OCI-LY7 (cell line): ENCODE measurements around the gene ANAPC16. TPM values are rescaled to one million over a fixed set of nuclear protein-coding genes. Genes with fewer than 3 reads are reported as not detected.
"Not testable (repeated sequence)": the region's sequence is repeated elsewhere in the genome, so short reads cannot be mapped to it uniquely, and the experiment has no call there.

Experiments used
- BruUV-seq: library from RNA; stranded (reverse); fragments of 400-500 nt; replicated peaks from 2 replicates; lab custom pipeline; 2021; lab: Mats Ljungman, UMichigan
- CTCF ChIA-PET: fragments of 300-600 bp; sonication (Branson Sonifier 250); formaldehyde crosslinking; loops from one replicate; lab custom pipeline; 2022; ENCODE audit warnings: antibody characterized with exemption; ENCODE audit not compliant: unreplicated experiment; lab: Charles Lee
- POLR2A ChIA-PET: fragments of 300-600 bp; sonication (Branson Sonifier 250); formaldehyde crosslinking; loops from one replicate; lab custom pipeline; 2022; ENCODE audit warnings: antibody characterized with exemption; lab: Charles Lee
- DNase-seq: peaks from one replicate; pipeline ENCODE4 v3.0.0-alpha.2; 2015; ENCODE audit warnings: low spot score
- H2AFZ ChIP-seq: fragments of 200-600 bp; sonication (generic), shearing (Covaris generic); 2 replicates; pipeline ENCODE4 v1.6.1; 2014; ENCODE audit warnings: mild to moderate bottlenecking, antibody characterized with exemption, low read length, moderate library complexity
- H3K27ac ChIP-seq: fragments of 200-600 bp; sonication (generic); 2 replicates; pipeline ENCODE4 v1.5.1; 2014; ENCODE audit warnings: mixed run types, low read depth, mild to moderate bottlenecking, moderate library complexity, low read length, inconsistent platforms; ENCODE audit not compliant: poor library complexity, severe bottlenecking
- H3K36me3 ChIP-seq: fragments of 200-600 bp; sonication (generic); 2 replicates; pipeline ENCODE4 v1.6.1; 2014; ENCODE audit warnings: mild to moderate bottlenecking, antibody characterized with exemption, low read length, moderate library complexity, mixed read lengths; ENCODE audit not compliant: insufficient read depth
- H3K4me1 ChIP-seq: fragments of 200-600 bp; sonication (generic); 2 replicates; pipeline ENCODE4 v1.5.1; 2014; ENCODE audit warnings: mild to moderate bottlenecking, low read length; ENCODE audit not compliant: insufficient read depth, poor library complexity, severe bottlenecking
- H3K4me2 ChIP-seq: fragments of 200-600 bp; sonication (generic); 2 replicates; pipeline ENCODE4 v1.6.1; 2014; ENCODE audit warnings: mild to moderate bottlenecking, low read length
- H3K4me3 ChIP-seq: fragments of 200-600 bp; sonication (generic); 2 replicates; pipeline ENCODE4 v1.5.1; 2014; ENCODE audit warnings: mild to moderate bottlenecking, low read depth, low read length; ENCODE audit not compliant: poor library complexity, severe bottlenecking
- H3K79me2 ChIP-seq: fragments of 200-600 bp; sonication (generic); 2 replicates; pipeline ENCODE4 v1.6.1; 2016; ENCODE audit warnings: low read depth, mild to moderate bottlenecking, low read length, moderate library complexity, mixed read lengths; ENCODE audit not compliant: insufficient read depth
- H3K9me2 ChIP-seq: fragments of 200-600 bp; sonication (generic); 2 replicates; pipeline ENCODE4 v1.6.1; 2016; ENCODE audit warnings: mild to moderate bottlenecking, low read length, mixed read lengths; ENCODE audit not compliant: insufficient read depth
- H3K9me3 ChIP-seq: fragments of 200-600 bp; sonication (generic); 2 replicates; pipeline ENCODE4 v1.6.1; 2014; ENCODE audit warnings: mild to moderate bottlenecking, mixed run types, low read length, mixed read lengths
- H4K20me1 ChIP-seq: fragments of 200-600 bp; sonication (generic); 2 replicates; pipeline ENCODE4 v1.6.1; 2014; ENCODE audit warnings: mild to moderate bottlenecking, antibody characterized with exemption, low read length, moderate library complexity, mixed read lengths; ENCODE audit not compliant: insufficient read depth
- EZH2phosphoT487 ChIP-seq: fragments of 200-600 bp; sonication (generic); IDR thresholded peaks from 2 replicates; pipeline ENCODE4 v1.6.1; 2018; ENCODE audit warnings: low read depth, borderline replicate concordance, mild to moderate bottlenecking, mixed run types, antibody characterized with exemption, low read length, moderate library complexity, mixed read lengths
- intact Hi-C: fragments of 100-400 bp; cut with micrococcal nuclease; formaldehyde crosslinking; loops from one replicate; pipeline ENCODE4 v1.10.0; 2022; ENCODE audit not compliant: unreplicated experiment
- total RNA-seq, 2 experiments: library from RNA; depleted of rRNA in 1 of 2; stranded (reverse); fragments of >200 nt in 1 of 2; shearing (Covaris generic) in 1 of 2; gene quantifications; 2 replicates each; pipeline ENCODE4 v1.2.3, GENCODE V29; 2014 to 2022
- TF ChIP-seq, protein P1 (sequence below): fragments of 200-600 bp; sonication (generic); conservative IDR thresholded peaks from 2 replicates; pipeline ENCODE4 v1.5.1; 2014; ENCODE audit warnings: mild to moderate bottlenecking, antibody characterized with exemption, low read length, moderate library complexity, mixed read lengths

ANAPC16 gene
- total RNA-seq, 2 experiments from 2014 or later = 68.0 to 92.8 TPM

DNA sequence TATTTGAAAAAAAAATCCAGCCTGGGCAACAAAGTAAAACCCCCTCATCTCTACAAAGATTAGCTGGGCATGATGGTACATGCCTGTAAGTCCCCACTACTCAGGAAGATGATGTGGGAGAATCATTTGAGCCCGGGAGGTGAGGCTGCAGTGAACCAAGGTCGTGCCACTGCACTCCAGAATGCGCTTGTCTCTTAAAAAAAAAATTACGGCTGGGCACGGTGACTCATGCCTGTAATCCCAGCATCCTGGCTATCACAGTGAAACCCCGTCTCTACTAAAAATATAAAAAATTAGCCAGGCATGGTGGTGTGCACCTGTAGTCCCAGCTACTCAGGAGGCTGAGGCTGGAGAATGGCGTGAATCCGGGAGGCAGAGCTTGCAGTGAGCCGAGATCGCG, 4.4 kb upstream of the ANAPC16 start:
- H3K4me2 ChIP-seq, H4K20me1 ChIP-seq, intact Hi-C loops, H3K27ac ChIP-seq, DNase-seq, POLR2A ChIA-PET, H3K9me3 ChIP-seq, BruUV-seq, CTCF ChIA-PET, H3K4me3 ChIP-seq, H3K9me2 ChIP-seq, H2AFZ ChIP-seq: not testable (repeated sequence)
- Histone ChIP-seq H3K79me2 (peaks cover 13% of the 10 kb centered on the region), H3K36me3 (peaks cover 43% of the 10 kb centered on the region), H3K4me1 (peaks cover 21% of the 10 kb centered on the region)

DNA sequence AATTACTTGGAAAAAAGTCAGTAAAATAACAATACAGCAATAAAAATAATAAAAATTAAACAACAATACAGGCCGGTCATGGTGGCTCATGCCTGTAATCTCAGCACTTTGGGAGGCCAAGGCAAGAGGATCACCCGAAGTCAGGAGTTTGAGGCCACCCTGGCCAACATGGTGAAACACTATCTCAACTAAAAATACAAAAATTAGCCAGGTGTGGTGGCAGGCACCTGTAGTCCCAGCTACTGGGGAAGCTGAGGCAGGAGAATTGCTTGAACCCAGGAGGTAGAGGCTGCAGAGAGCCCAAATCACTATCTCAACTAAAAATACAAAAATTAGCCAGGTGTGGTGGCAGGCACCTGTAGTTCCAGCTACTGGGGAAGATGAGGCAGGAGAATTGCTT, 4.0 kb upstream of the ANAPC16 start:
- H3K9me2 ChIP-seq, H3K27ac ChIP-seq, H2AFZ ChIP-seq, H3K4me3 ChIP-seq, H3K4me2 ChIP-seq, DNase-seq, H3K9me3 ChIP-seq, CTCF ChIA-PET, H4K20me1 ChIP-seq, POLR2A ChIA-PET, BruUV-seq, intact Hi-C loops: not testable (repeated sequence)
- Histone ChIP-seq H3K79me2 (peaks cover 17% of the 10 kb centered on the region), H3K4me1 (peaks cover 21% of the 10 kb centered on the region), H3K36me3 (peaks cover 38% of the 10 kb centered on the region)

DNA sequence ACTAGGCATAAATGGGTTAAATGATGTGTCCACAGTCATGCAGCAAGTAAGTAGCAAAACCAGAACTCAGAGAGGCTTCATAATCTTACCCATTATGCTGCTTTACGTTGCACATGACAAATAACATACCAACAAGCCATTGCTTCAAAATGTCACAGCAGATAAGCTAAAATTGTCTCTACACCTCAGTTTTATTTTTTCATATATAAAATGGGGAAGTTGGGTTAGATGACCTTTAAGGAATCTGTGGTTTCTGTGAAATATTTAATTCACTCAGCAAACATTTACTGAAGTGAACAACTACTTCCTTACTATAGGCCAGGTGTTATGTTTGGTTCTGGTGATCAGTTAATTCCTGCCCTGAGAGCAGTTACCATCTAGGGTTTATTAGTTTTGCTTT, 2.5 kb downstream of the ANAPC16 start:
- H3K36me3 ChIP-seq = peaks cover 21% of the 10 kb centered on the region
- CTCF ChIA-PET = no interaction called here
- BruUV-seq = no TSS peak
- peaks cover 47% of the 10 kb centered on the region for H3K4me1 ChIP-seq
- H3K27ac ChIP-seq = peak overlapping the region; percentile 79
- H3K4me3 ChIP-seq = peak overlapping the region; percentile 56
- no peaks in the 10 kb centered on the region for H3K9me3 ChIP-seq
- POLR2A ChIA-PET = interaction anchor here (0.7 to 2.1 kb wide), 11 partner anchors 11 to 309 kb away, joined by 3 to 10 read pairs (median 4); no protein-coding TSS in a partner anchor
- no peak for TF ChIP-seq EZH2phosphoT487
- TF ChIP-seq, protein P1, sequence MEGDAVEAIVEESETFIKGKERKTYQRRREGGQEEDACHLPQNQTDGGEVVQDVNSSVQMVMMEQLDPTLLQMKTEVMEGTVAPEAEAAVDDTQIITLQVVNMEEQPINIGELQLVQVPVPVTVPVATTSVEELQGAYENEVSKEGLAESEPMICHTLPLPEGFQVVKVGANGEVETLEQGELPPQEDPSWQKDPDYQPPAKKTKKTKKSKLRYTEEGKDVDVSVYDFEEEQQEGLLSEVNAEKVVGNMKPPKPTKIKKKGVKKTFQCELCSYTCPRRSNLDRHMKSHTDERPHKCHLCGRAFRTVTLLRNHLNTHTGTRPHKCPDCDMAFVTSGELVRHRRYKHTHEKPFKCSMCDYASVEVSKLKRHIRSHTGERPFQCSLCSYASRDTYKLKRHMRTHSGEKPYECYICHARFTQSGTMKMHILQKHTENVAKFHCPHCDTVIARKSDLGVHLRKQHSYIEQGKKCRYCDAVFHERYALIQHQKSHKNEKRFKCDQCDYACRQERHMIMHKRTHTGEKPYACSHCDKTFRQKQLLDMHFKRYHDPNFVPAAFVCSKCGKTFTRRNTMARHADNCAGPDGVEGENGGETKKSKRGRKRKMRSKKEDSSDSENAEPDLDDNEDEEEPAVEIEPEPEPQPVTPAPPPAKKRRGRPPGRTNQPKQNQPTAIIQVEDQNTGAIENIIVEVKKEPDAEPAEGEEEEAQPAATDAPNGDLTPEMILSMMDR = no peak
- H3K4me2 ChIP-seq = peak overlapping the region; percentile 72
- peak; percentile 77 for DNase-seq
- H3K79me2 ChIP-seq = peaks cover 70% of the 10 kb centered on the region
- H2AFZ ChIP-seq = no peak overlapping the region
- intact Hi-C loops = no loop called here
- peaks cover 12% of the 10 kb centered on the region; the same call in 1 of the 2 replicates for H4K20me1 ChIP-seq
- no peaks in the 10 kb centered on the region for H3K9me2 ChIP-seq

DNA sequence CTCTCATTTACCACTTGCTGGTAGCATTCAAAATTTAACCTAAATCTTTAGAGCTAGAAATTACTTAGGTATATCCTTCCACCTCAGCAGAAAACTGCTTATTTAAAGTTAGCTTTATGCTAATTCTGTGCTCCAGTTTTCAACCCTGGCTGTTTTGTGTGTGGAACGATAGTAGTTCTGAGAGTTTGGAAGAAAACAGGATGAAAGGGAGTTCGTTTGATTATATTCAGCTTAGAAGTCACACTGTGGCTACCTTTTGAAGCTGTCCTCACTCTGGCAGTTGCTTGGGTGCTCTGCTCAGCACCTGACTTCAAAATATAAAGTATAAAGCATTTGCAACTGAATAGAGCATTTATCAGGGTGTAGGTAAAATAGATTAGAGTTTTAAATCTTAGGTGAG, 2.9 kb downstream of the ANAPC16 start:
- Histone ChIP-seq H3K4me2 (peak overlapping the region; percentile 72), H2AFZ (no peak overlapping the region), H3K4me3 (peak overlapping the region; percentile 56), H3K4me1 (peaks cover 51% of the 10 kb centered on the region), H3K9me3 (no peaks in the 10 kb centered on the region), H3K36me3 (peaks cover 25% of the 10 kb centered on the region), H3K79me2 (peaks cover 74% of the 10 kb centered on the region), H3K9me2 (no peaks in the 10 kb centered on the region), H3K27ac (peak overlapping the region; percentile 79), H4K20me1 (peaks cover 12% of the 10 kb centered on the region; the same call in 1 of the 2 replicates)
- ChIA-PET CTCF (no interaction called here), POLR2A (interaction anchor here (0.6 to 2.1 kb wide), 12 partner anchors 11 to 309 kb away, joined by 3 to 10 read pairs (median 4); no protein-coding TSS in a partner anchor)
- TF ChIP-seq, protein P1 = no peak
- TF ChIP-seq EZH2phosphoT487 = no peak
- intact Hi-C loops = no loop called here
- BruUV-seq = TSS peak; percentile 34
- DNase-seq = no peak
